DMS 273 treated with DMSO at 0.1 percent for 48 hours (cell line): ENCODE results near the gene KCNJ18.
"Not testable (repeated sequence)": the region's sequence is repeated elsewhere in the genome, so short reads cannot be mapped to it uniquely, and the experiment has no call there.

Source experiments
- DNase-seq: peaks from one replicate; lab custom pipeline; 2025; lab: John Stamatoyannopoulos, UW

The KCNJ18 gene

DNA sequence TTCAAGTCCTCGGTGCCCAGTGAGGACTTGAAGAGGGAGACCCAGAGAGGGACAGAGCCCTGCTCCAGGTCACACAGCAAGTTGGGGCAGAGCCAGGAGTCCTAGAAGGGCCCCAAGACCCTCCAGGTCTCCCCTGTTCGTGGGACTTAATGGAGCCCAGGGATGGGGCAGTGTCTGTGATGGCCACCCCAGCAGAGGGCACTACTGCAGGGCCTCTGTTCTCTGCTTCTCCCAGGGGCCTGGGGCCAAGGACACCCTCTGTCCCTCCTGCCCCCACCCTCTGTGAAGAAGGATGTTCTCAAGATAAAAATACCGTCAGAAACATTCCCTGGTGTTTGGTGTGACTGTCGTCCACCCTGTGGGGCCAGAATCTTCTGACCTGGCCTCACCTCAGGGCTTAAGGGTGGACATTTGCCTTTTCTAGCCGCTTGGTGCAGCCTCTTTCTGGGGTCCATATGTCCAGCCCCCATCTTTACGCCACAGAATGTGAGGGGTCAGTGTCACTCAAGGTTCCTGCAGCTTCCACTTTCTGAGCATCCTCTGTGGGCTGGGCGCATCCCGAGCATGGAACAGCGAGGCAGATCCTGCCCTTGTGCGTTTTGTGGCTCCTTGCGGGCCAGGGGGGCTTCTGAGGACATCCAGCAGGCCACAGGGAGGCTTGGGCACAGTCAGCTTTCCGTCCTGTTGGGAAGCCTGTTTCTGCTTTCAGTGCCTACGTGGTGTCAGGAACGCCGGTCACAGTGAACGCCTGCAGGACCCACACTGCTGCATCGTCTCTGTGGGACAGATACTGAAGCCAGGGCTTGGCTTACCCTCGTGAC is at the start of gene KCNJ18:
TSS of gene KCNJ18 (plus strand) at position 641 of the 821 bp plus-strand sequence. CDS start 10,264 bp downstream, outside the sequence.
- not testable (repeated sequence) for DNase-seq

DNA sequence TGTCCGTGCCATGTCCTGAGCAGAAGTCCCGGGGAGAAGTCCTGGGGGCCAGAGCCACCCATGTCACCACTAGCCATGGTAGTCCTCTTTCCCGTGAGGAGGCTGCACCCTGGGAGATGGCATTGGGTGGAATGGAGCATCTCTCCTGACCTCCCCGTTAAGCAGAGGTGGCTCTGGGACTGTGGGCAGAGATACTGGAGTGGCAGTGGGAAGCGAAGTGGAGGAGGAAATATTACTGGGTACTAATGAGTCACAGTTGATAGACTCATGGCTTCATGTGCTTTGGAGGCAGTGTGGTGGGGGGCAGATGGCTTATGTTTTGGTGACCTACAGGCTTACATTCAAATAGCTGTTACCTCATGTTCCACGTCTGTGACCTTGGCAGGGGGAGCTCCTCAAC is 44.2 kb upstream of the KCNJ18 start:
- DNase-seq = not testable (repeated sequence)

GRCh38 chr17:21650043-21650442 is 42.3 kb upstream of the KCNJ18 start:
- DNase-seq = not testable (repeated sequence)

DNA sequence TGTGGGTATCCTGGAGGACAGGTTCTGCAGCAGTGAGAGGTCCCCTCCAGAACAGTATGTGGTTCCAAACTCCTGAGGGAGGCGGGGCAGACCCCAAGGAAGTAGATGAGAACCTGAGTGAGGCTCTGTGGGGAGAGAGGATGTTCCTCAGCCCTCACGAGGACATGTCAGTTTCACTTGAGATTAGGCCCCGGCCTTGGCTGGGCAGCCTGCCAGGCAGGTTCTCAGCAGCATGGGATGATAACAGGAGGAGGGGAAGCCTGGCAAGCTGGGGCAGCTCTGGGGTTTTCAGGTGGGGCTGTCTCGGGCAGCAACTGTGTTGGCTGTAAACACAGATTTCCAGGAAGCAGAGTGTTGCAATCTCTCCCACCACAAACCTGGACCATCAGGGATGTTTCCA is 40.3 kb upstream of the KCNJ18 start:
- DNase-seq = not testable (repeated sequence)

- not testable (repeated sequence) for DNase-seq
These were observed 39.1 kb upstream of the KCNJ18 start for GRCh38 chr17:21653211-21653610.

DNA sequence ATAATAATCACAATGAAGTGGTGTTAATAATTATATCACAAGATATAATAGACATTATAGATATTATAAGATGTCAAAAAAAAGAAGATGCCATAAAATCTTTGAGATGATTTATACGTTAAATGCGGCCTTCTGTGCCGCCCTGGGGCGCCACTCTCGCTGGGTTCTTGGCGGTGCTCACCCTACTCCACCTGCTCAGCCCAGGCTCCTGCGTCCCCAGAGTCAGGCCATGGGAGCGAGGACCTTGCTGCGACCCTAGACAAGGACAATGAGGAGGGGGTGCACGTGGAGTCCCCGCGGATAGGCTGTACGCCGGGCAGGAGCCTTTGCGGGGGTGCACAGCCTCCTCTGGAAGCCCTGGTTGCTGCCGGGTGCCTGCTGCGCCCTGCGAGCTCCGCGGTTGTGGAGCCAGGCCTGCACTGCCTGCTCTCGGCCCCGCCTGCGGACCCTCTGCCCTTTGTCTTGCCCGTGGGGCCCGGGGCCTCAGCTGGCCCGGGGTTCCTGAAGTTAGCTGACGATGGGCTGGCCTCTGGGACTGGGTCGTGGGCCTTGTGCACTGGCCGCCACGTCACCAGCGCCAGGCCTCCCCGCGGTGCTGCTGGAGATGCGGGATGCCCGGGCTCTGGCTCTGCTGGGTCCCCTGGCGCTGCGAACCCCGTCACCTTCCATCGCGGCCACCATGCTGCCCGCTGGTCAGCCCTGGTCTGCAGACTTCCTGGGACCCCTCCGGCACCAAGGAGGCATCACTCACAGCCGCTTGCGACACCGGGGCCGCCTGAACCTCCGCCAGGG is 35.6 kb upstream of the KCNJ18 start:
- DNase-seq = not testable (repeated sequence)

GRCh38 chr17:21659635-21660034 is 32.7 kb upstream of the KCNJ18 start:
- DNase-seq = not testable (repeated sequence)

GRCh38 chr17:21661455-21661854 is 30.9 kb upstream of the KCNJ18 start:
- DNase-seq = not testable (repeated sequence)

DNA sequence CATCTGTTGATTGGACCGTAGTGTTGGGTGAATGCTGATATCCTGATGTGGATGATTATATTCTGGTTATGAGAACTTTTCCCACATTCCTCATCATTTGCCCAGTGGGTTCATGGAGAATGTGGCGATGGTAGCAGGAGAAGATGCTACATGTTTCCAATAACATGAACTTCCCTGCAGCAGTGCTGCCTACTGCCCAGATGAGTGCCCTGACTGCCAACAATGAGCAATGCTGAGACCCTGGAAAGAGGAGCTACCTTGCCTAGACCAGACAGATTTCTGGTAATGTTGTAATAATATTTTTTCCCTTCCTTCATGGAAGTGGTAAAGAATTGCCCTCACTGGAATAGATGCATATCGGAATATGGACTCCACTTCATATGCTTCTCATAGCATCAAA is 29.2 kb upstream of the KCNJ18 start:
- DNase-seq = not testable (repeated sequence)

DNA sequence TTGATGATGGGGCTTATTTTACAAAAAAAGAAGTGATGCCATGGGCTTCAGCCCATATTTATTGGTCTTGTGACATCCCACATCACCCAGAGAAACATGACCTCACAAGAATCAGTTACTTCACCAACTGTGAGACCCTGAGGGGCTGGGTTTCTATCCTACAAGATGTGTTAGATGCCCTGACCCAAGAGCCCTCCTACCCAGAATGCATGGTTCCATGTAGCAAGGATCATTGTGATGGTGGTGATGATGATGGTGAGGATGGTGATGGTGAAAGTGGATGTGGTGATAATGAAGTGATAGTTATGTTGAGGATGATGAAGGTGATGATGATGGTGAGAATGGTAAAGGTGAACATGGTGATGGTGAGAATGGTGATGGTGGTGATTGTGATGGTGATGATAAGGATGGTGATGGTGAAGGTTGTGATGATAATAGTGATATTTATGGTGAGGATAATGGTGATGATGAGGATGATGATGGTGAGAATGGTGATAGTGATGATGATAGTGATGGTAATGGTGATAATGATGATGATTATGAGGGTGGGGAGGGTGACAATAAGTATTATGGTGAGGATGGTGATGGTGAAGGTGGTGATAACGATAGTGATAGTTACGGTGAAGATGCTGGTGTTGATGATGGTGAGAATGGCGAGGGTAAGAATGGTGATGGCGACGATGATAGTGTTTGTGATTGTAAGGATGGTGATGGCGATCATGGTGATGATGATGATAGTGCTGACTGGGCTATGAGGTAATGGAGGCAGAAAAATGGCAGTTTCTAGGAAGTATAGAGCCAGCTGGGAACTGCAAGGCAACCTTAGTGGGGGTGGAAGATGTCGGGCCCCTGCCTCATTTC is 28.5 kb upstream of the KCNJ18 start:
- not testable (repeated sequence) for DNase-seq

DNA sequence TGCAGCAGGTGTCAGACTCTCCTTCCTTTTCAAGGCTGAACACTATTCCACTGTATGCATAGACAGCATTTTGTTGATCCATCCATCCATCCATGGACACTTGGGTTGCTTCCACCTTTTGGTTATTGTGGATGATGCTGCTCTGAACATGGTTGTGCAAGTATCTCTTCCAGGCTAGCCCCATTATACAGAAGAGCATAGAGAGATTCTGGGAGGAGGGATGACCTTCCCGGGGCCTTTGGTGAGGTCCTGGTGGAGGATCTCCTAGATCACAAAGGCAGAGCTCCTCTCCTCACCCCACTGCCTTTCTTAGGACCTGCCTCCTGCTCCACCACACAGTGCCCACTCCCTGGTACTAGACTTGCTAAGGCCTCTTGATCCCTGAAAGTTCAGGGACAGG is 27.2 kb upstream of the KCNJ18 start:
- not testable (repeated sequence) for DNase-seq

- DNase-seq = not testable (repeated sequence)
These were observed 26.3 kb upstream of the KCNJ18 start for GRCh38 chr17:21665935-21666493.

GRCh38 chr17:21666711-21667412 is 25.5 kb upstream of the KCNJ18 start:
- DNase-seq = not testable (repeated sequence)

GRCh38 chr17:21667413-21668117 is 24.8 kb upstream of the KCNJ18 start:
- not testable (repeated sequence) for DNase-seq

DNA sequence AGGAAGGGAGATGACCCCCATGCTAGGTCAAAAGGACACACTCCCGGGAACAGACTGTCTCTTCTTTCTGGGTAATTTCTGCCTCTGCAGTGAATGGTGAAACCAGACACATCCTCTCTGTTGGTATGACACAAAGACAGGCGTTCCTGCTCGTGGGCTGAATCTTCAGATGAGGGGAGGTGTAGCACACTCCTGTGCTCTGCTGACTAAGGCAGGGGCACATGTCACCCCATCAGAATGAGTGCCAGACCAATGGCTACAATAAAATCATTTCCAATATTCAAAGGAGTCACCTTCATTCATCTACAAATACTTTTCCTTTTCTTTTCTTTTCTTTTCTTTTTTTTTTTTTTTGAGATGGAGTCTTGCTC is 24.2 kb upstream of the KCNJ18 start:
- not testable (repeated sequence) for DNase-seq

DNA sequence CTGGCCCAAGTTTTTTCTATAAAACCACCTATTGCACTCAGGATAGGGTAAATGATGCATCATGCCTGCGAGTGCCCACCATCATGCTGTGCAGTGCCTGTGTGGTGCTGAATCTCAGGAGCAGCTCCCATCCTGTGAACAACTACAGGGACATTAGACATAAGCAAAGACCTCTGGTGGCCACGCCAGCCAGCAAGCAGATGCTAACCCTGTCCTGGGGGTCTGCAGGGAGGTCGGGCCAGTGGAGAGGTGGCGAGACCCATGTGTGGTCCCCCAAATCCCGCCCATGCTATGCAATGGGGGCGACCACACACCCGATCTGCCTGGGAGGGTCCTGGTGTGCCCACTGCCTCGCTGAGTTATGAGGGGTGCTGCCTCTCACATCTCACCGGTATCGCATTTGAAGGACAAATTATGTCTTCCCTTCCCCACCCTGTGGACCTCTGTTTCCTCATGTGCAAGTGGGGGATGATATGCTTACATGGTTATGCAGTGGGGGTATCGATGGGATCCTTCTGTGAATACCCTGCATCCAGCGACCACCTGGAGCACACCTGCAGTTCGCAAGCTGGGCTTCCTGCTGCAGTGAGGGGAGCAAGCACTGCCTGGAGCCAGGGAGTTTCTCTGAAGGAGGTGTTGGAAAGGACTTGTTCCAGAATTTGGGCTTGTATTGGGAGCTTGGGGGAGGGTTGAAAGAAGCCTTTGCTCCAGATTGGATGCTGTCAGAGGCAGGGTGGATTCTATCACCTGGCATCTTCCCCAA is 23.4 kb upstream of the KCNJ18 start:
- not testable (repeated sequence) for DNase-seq

DNA sequence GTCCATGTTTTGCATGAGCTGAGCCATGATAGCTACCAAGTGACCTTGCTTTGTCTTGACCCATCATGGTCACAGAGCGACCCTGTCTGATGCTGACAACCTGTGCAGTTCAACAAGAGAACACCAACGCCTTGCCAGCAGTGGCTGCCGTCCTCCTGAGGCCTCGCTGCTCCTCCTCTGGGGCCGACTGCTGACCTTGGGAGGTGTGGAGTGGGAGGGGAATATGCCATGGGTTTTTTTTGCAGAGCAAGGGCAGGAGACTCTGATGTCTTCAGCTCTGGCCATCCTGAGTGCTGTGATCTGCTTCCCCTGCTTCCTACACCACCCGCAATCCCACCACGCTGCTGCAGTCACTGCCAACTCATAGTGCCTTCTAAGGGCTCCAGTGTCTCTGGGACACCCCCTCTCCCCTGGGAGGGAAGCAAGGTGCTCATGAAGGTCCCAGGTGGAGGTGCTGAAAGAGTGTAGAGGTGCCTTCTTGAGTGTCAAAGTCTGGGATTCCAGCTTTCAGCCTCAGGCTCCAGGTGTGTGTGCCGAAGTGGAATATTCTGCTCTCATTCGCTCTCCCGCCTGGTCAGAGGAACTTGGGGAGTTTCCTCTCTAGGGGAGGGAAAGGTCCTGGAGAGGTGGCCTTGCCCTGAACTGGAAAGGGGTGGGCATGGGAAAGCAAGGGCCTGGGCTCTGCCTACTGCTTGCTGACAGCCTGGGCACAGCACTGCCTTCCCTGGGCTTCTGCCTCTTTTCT is 22.5 kb upstream of the KCNJ18 start:
- DNase-seq = not testable (repeated sequence)

- not testable (repeated sequence) for DNase-seq
These were observed 21.8 kb upstream of the KCNJ18 start for GRCh38 chr17:21670361-21671155.
